Rectal smooth muscle tissue (tissue), 1 donor: ENCODE data around the gene TRIM62.
"Not testable (repeated sequence)": the region's sequence is repeated elsewhere in the genome, so short reads cannot be mapped to it uniquely, and the experiment has no call there.

ENCODE experiments used
- H3K27ac ChIP-seq: one replicate; pipeline ENCODE4 v1.7.0; 2013; ENCODE audit warnings: low read depth, low read length, inconsistent platforms
- H3K27me3 ChIP-seq: one replicate; pipeline ENCODE4 v1.7.0; 2013; ENCODE audit warnings: low read length; ENCODE audit not compliant: control insufficient read depth, insufficient read depth
- H3K36me3 ChIP-seq: one replicate; pipeline ENCODE4 v1.7.0; 2013; ENCODE audit warnings: low read length; ENCODE audit not compliant: control insufficient read depth, insufficient read depth
- H3K4me1 ChIP-seq: one replicate; pipeline ENCODE4 v1.7.0; 2013; ENCODE audit warnings: low read length; ENCODE audit not compliant: control insufficient read depth, insufficient read depth
- H3K4me3 ChIP-seq: one replicate; pipeline ENCODE4 v1.7.0; 2013; ENCODE audit warnings: low read length
- H3K9ac ChIP-seq: one replicate; pipeline ENCODE4 v1.7.0; 2013; ENCODE audit warnings: low read length

TRIM62 gene

DNA sequence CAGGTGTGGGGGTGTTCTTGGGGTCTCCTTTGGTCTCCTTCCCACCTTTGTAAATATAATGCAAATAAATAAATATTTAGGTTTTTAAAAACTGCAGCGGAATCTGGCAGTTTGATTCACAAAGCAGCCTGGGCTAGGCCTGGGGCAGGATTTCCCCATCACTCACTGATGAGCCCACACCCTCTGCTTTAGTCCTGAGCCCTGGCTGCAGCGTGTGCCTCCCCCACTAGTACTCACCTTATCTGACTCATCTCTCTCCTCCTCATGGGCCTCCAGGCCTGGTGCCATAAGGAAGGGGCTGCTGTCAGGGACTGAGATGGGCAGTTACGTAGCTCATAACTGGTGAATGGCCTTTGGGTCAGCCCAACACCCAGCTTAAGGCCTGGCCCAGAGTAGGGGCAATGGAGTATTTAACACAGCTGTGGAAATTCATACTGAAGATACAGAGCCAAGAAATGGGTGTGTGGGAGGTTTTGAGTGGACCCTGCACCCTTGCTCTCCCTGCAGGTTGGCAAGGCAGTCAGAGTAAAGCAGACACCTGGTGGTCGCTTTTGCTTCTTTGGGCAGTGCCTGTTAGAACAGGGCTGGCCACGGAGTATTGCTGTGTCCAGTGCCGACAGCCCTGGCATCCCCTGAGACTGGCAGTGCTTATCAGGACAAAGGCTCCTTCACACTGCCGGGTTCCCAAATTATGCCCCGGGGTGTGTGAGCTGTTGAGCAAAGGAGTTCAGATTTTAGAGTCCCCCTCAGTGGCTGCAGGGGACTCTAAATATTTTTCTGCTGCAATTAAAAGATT, 61.2 kb downstream of the TRIM62 start:
- H3K9ac ChIP-seq: no peak overlapping the region
- H3K27ac ChIP-seq: no peak overlapping the region
- H3K36me3 ChIP-seq: no peaks in the 10 kb centered on the region

DNA sequence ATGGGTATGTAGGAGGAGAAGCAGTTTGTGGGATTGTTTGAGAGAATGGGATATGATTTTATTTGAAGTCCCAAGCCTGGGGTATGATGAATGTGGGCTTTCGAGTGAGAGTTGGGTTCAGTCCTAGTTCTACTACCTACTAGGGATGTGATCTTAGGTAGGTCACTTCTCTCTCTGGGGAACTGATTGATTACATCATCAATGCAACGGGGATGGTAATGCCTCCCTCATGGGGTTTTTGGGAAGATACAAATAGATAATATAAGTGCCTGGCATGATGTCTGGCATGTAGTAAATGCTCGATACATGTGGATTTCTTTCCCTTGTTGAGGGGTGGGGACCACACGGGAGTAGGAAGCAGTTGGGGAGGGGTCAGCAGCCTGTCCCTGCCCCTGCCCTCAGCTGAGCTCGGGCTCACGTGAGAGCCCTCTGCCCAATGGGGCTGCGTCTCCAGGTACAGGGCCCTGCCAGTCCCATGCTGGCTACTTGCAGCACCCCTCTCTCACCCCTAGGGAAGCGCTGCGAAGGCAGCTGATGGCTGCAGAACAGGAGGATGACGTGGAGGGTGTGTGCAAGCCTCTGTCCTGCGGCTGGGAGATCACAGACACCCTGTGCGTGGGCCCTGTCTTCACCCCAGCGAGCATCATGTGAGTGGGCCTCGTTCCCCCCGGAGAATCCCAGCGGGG, 62.2 kb downstream of the TRIM62 start:
- Histone ChIP-seq H3K4me3 (no peak overlapping the region), H3K27me3 (no peaks in the 10 kb centered on the region), H3K36me3 (no peaks in the 10 kb centered on the region), H3K9ac (no peak overlapping the region), H3K27ac (no peak overlapping the region), H3K4me1 (no peaks in the 10 kb centered on the region)

More for the DNA sequence above, 61.2 kb downstream of the TRIM62 start:
- Histone ChIP-seq H3K4me3 (no peak overlapping the region), H3K4me1 (no peaks in the 10 kb centered on the region), H3K27me3 (no peaks in the 10 kb centered on the region)

DNA sequence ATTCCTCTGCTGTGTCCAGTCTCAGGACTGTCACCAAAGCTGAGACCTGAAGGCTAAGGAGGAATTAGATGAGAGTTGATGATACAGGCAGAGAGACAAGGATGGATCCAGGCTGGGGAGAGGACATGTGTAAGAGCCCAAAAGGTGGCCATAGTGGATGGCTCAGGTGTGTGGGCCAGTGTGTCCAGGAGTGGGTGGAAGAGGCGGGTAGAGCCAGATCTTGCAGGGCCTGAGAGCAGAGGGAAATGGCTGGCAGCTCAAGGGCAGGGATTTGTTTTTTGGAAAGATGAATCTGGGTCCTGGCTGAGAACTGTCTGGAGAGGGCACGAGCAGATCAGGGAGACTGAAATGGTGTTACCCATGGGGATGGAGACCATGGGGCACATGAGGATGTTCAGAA, 62.8 kb downstream of the TRIM62 start:
- Histone ChIP-seq H3K9ac (no peak overlapping the region), H3K27me3 (no peaks in the 10 kb centered on the region), H3K36me3 (no peaks in the 10 kb centered on the region), H3K27ac (no peak overlapping the region), H3K4me3 (no peak overlapping the region), H3K4me1 (no peaks in the 10 kb centered on the region)

DNA sequence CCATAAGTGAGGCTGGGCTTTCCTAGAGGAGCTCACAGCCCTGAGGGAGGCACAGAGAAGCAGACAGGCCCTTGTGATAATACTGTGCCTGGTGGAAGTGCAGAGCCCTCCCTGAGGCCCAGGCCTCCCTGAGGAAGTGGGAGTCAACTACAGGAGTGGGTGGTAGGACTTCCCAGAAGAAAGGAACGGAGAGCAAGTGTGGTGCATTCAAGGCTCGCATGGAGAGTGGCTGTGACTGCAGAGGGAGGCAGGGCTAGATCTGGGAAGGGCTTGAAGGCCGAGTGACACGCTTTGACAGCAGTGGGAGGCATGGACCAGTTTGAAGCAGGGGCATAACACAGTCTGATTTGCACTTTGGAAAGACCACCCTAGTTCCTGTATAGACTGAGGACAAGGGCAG, 63.6 kb downstream of the TRIM62 start:
- Histone ChIP-seq H3K4me1 (no peaks in the 10 kb centered on the region), H3K9ac (no peak overlapping the region), H3K27me3 (no peaks in the 10 kb centered on the region), H3K4me3 (no peak overlapping the region), H3K27ac (no peak overlapping the region), H3K36me3 (no peaks in the 10 kb centered on the region)

DNA sequence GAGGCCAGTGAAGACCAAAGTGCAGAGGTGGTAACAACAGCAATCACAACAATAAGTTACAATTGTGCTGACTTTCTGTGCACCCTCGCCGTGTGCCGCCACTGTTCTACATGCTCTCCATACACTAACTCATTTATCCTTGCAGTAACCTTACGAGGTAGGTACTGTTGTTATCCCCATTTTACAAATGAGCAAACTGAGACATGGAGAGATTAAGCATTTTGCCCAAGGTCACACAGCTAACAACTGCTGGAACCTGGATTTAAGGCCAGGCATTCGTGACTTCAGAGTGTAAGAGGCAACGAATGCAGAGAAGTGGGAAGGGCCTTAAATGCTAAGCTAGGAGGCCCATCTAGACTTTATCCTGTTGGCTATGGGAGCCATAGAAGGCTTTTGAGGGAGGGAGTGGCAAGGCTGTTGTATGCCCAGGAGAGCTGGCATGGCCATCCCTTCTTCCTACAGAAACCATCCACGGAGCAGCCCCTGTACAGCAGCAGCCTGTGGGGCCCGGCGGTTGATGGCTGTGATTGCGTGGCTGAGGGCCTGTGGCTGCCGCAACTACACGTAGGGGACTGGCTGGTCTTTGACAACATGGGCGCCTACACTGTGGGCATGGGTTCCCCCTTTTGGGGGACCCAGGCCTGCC, 64.3 kb downstream of the TRIM62 start:
- Histone ChIP-seq H3K36me3 (no peaks in the 10 kb centered on the region), H3K4me1 (no peaks in the 10 kb centered on the region), H3K27me3 (no peaks in the 10 kb centered on the region), H3K4me3 (no peak overlapping the region), H3K9ac (no peak overlapping the region), H3K27ac (no peak overlapping the region)

DNA sequence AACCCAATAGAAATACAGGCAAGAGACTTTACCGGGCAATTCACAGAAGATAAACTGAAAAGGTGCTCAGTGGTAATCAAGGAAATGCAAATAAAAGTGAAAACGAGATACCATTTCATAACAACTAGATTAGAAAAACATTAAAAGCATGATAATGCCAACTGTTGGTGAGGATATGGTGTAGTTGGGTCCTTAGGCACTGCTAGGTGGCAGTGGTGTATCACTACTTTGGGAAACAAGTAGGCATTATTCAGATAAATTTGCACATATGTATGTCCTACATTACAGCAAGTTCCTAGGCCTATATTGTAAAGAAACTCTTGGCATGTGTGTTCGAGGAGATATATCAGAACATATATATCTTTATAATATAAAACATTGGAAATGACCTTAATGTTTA, 69.9 kb downstream of the TRIM62 start:
- Histone ChIP-seq H3K36me3 (no peaks in the 10 kb centered on the region), H3K4me1 (no peaks in the 10 kb centered on the region), H3K9ac (no peak overlapping the region), H3K4me3 (no peak overlapping the region), H3K27ac (no peak overlapping the region), H3K27me3 (no peaks in the 10 kb centered on the region)

DNA sequence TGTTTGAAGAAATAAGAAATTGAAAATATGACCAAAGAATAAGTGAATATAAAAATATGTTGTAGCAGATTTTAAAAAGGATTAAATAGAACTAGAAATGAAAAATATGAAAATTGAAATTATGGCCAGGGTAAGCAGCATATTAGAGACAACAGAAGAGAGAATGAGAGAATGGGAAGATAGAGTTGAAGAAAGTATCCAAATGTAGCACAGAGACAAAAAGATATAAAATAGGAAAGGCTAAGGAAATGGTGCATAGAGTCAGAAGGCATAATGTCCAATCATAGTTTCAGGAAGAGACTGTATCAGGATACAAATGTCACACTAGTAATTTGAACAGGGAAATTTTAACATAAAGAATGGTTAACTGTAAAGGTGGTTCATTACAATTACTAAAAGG, 71.4 kb downstream of the TRIM62 start:
- Histone ChIP-seq H3K4me3 (no peak overlapping the region), H3K9ac (no peak overlapping the region), H3K27me3 (no peaks in the 10 kb centered on the region), H3K36me3 (no peaks in the 10 kb centered on the region), H3K4me1 (no peaks in the 10 kb centered on the region), H3K27ac (no peak overlapping the region)

DNA sequence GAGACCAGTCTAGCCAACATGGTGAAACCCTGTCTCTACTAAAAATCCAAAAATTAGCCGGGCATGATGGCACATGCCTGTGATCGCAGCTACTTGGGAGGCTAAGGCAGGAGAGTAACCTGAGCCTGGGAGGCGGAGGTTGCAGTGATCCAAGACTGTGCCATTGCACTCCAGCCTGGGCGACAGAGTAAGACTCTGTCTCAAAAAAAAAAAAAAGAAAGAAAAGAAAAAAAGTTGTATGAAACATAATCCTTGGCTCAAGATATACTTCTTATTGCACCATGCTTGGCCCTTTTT, 81.8 kb downstream of the TRIM62 start:
- H3K9ac ChIP-seq, H3K36me3 ChIP-seq, H3K27me3 ChIP-seq, H3K4me3 ChIP-seq, H3K27ac ChIP-seq, H3K4me1 ChIP-seq: not testable (repeated sequence)

DNA sequence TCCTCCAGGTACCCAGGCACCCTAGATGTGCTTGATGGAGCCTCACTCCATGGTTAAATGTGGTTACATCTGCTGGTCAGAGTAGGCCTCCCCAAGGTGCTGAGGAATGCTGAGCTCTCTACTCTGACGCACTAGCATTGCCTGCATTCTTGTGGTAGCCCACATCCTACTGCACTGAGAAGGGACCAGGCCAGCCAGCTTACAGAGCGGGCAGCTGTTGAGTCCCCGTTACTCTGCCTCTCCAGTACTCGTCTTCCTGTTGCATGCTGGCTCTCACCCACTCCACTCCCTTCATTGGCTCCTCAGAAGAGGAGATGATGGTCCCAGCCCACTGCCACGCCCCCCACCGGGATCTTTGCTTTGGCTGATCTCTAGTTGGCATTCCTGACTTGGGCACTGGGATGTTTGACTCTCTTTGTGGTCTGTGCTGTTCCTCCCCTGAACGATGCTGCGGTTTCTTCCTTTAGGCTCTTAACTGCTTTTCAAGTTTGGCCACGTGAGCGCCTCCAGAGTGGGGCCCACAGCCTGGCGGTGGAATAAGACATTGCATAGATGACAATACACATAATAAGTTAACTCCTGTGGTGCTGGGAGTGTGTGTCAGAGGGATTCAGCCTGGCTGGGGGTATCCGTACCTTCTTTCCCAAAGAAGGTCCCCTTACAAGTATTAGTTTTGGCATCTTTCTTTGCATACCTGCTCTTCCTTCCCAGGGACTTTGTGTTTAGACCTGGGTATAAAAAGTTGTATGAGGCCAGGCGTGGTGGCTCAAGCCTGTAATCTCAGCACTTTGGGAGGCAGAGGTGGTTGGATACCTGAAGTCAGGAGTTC, 82.3 kb downstream of the TRIM62 start:
- Histone ChIP-seq H3K36me3 (peaks cover 5% of the 10 kb centered on the region), H3K9ac (no peak overlapping the region), H3K4me3 (no peak overlapping the region), H3K4me1 (no peaks in the 10 kb centered on the region), H3K27ac (no peak overlapping the region), H3K27me3 (no peaks in the 10 kb centered on the region)

DNA sequence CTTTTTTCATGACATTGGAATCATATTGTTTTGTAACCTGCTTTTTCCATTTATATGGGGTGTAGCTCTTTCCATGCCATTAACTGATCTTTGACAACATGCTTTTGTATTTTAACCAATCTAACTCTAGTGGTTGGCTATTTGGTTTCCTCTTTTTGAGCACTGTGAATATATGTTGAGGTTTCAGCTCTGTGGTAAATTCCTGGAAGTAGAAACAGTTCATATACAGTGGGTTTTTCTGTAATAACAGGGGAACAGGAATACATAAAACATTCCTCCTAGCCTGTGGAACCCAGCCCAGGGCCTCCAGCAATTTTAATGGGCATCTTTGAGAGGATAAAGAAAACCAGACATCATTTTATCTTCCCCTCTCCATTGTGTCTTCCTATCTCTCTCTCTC, 83.5 kb downstream of the TRIM62 start:
- Histone ChIP-seq H3K27me3 (no peaks in the 10 kb centered on the region), H3K4me3 (no peak overlapping the region), H3K27ac (no peak overlapping the region), H3K9ac (no peak overlapping the region), H3K4me1 (no peaks in the 10 kb centered on the region), H3K36me3 (peaks cover 5% of the 10 kb centered on the region)

DNA sequence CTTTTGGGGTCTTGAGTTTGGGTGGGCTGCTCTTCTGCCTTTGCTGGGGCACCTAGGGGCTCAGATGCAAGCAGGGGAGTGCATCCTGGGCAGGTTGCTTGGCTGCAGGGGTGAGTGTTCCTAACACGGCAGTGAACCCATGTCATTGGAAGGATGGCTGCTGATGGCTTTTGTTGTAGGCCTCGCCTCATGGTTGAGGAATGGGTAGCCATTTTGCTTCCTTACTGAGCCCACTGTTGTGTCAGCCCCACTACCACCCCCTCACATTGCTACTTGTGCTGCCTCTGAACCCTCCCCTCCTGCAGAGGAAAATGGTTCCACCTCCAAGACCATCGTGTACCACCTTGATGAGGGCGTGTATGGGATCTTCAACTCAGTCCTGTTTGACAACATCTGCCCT, 84.1 kb downstream of the TRIM62 start:
- Histone ChIP-seq H3K4me1 (no peaks in the 10 kb centered on the region), H3K27ac (no peak overlapping the region), H3K27me3 (no peaks in the 10 kb centered on the region), H3K36me3 (peaks cover 5% of the 10 kb centered on the region), H3K4me3 (no peak overlapping the region), H3K9ac (no peak overlapping the region)

DNA sequence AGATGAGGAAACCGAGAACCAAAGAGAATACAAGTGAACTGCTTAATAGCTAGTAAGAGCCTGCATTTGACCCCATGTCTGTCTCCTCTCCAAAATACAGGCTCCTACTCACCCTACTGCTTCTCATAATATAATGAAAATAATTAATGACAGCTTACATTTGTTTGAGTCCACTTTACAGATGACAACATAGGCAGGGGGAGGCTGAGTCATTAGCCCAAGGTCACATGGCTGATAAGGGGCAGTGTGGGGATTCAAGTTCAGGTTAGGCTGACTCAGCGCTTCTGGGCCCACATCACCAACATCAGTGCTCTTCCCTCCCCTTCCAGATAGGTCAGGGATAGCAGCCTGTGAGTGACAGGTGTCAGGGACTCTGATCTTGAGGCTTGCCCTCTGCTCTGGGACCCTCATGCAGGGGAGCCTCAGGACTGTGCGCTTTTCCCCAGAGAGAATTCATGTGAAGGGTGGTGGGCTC, 84.7 kb downstream of the TRIM62 start:
- H3K4me3 ChIP-seq: no peak overlapping the region
- H3K4me1 ChIP-seq: no peaks in the 10 kb centered on the region
- no peak overlapping the region for H3K27ac ChIP-seq
- H3K36me3 ChIP-seq: peaks cover 1% of the 10 kb centered on the region
- H3K27me3 ChIP-seq: no peaks in the 10 kb centered on the region
- no peak overlapping the region for H3K9ac ChIP-seq
